Endothelial cell (in vitro differentiated cells): ENCODE results near the gene GNG3. TPM values are rescaled to one million over a fixed set of nuclear protein-coding genes. Genes with fewer than 3 reads are reported as not detected.
"Not testable (repeated sequence)": the region's sequence is repeated elsewhere in the genome, so short reads cannot be mapped to it uniquely, and the experiment has no call there.

ENCODE experiments used
- DNase-seq: peaks from one replicate; pipeline ENCODE4 v3.0.0; 2021; ENCODE audit warnings: low spot score
- H3K27ac Mint-ChIP-seq: one replicate; pipeline ENCODE4 v1.8.0; 2021; ENCODE audit warnings: mixed read lengths, inconsistent platforms; ENCODE audit not compliant: unreplicated experiment
- H3K27me3 Mint-ChIP-seq: one replicate; pipeline ENCODE4 v1.8.0; 2021; ENCODE audit warnings: mild to moderate bottlenecking, moderate library complexity, mixed read lengths, inconsistent platforms; ENCODE audit not compliant: unreplicated experiment
- H3K36me3 Mint-ChIP-seq: one replicate; pipeline ENCODE4 v1.8.0; 2021; ENCODE audit warnings: mild to moderate bottlenecking, low read depth, mixed read lengths, inconsistent platforms; ENCODE audit not compliant: unreplicated experiment
- H3K4me1 Mint-ChIP-seq: one replicate; pipeline ENCODE4 v1.8.0; 2021; ENCODE audit warnings: mild to moderate bottlenecking, mixed read lengths, inconsistent platforms; ENCODE audit not compliant: unreplicated experiment
- H3K4me3 Mint-ChIP-seq: one replicate; pipeline ENCODE4 v1.8.0; 2021; ENCODE audit warnings: mild to moderate bottlenecking, mixed read lengths, inconsistent platforms; ENCODE audit not compliant: unreplicated experiment
- H3K9me3 Mint-ChIP-seq: one replicate; pipeline ENCODE4 v1.8.0; 2021; ENCODE audit warnings: mixed read lengths, inconsistent platforms; ENCODE audit not compliant: unreplicated experiment
- CTCF ChIP-seq: fragments of 200-600 bp; sonication (generic); IDR thresholded peaks from one replicate; pipeline ENCODE4 v1.5.0; 2021; ENCODE audit warnings: antibody characterized with exemption; ENCODE audit not compliant: unreplicated experiment
- total RNA-seq: library from RNA; stranded (reverse); fragmentation: NEBNext Ultra II Directional; extraction: Animal tissue kit (Norgen Biotek cat#: 25700); gene quantifications from one replicate; pipeline ENCODE4 v1.2.1, GENCODE V29; 2021; ENCODE audit not compliant: unreplicated experiment

Gene GNG3
- total RNA-seq, 1 donor from 2014 or later, result 1.1 TPM

GRCh38 chr11:62702246-62702645, 5.2 kb upstream of the GNG3 start:
- Mint-ChIP-seq H3K27ac (no peak overlapping the region), H3K36me3 (peaks cover 14% of the 10 kb centered on the region), H3K9me3 (no peaks in the 10 kb centered on the region), H3K4me1 (peaks cover 7% of the 10 kb centered on the region), H3K27me3 (peaks cover 11% of the 10 kb centered on the region), H3K4me3 (no peak overlapping the region)
- no peak for DNase-seq
- TF ChIP-seq CTCF, result no peak

- not testable (repeated sequence) for H3K9me3 Mint-ChIP-seq, H3K27ac Mint-ChIP-seq, H3K27me3 Mint-ChIP-seq, DNase-seq, H3K4me3 Mint-ChIP-seq
- Mint-ChIP-seq H3K4me1 (peaks cover 14% of the 10 kb centered on the region), H3K36me3 (peaks cover 14% of the 10 kb centered on the region)
Measured at GRCh38 chr11:62703921-62704320, 3.6 kb upstream of the GNG3 start.

- Mint-ChIP-seq H3K27me3 (peaks cover 9% of the 10 kb centered on the region), H3K36me3 (peaks cover 15% of the 10 kb centered on the region), H3K27ac (peak overlapping the region; percentile 94), H3K9me3 (no peaks in the 10 kb centered on the region), H3K4me1 (peaks cover 26% of the 10 kb centered on the region), H3K4me3 (peak overlapping the region; percentile 86)
- no peak for DNase-seq
- TF ChIP-seq CTCF, result no peak
Measured at GRCh38 chr11:62705413-62705812, 2.1 kb upstream of the GNG3 start.

- Mint-ChIP-seq H3K4me1 (peaks cover 28% of the 10 kb centered on the region), H3K36me3 (peaks cover 17% of the 10 kb centered on the region), H3K27me3 (peaks cover 9% of the 10 kb centered on the region), H3K27ac (peak overlapping the region; percentile 94), H3K9me3 (no peaks in the 10 kb centered on the region), H3K4me3 (peak overlapping the region; percentile 92)
- peak; percentile 97 for DNase-seq
- TF ChIP-seq CTCF, result no peak
Measured at GRCh38 chr11:62705880-62706849, 1.3 kb upstream of the GNG3 start.

- Mint-ChIP-seq H3K9me3 (no peaks in the 10 kb centered on the region), H3K27me3 (peaks cover 9% of the 10 kb centered on the region), H3K4me1 (peaks cover 28% of the 10 kb centered on the region), H3K36me3 (peaks cover 17% of the 10 kb centered on the region), H3K27ac (peak overlapping the region; percentile 89), H3K4me3 (peak overlapping the region; percentile 92)
- TF ChIP-seq CTCF, result no peak
- DNase-seq, result no peak
Measured at GRCh38 chr11:62706850-62707247, 627 bp upstream of the GNG3 start.
